HG03039 (cell line): ENCODE data around the gene APBA1.
"Not testable (repeated sequence)": the region's sequence is repeated elsewhere in the genome, so short reads cannot be mapped to it uniquely, and the experiment has no call there.

Source experiments
- ATAC-seq: cut with Tn5 transposase; IDR thresholded peaks from one replicate; pipeline ENCODE4 v1.9.1; 2021; ENCODE audit warnings: mild to moderate bottlenecking, moderate library complexity; ENCODE audit not compliant: unreplicated experiment

The APBA1 gene

GRCh38 chr9:69453746-69454145 lies 218.4 kb downstream of the APBA1 start:
- ATAC-seq, result no peak

GRCh38 chr9:69452110-69452782 lies 219.9 kb downstream of the APBA1 start:
- no peak for ATAC-seq

GRCh38 chr9:69446496-69446895 lies 225.7 kb downstream of the APBA1 start:
- ATAC-seq, result no peak

GRCh38 chr9:69445251-69445650 lies 226.9 kb downstream of the APBA1 start:
- ATAC-seq, result no peak

- ATAC-seq, result no peak
These were observed 227.4 kb downstream of the APBA1 start for GRCh38 chr9:69444791-69445190.

GRCh38 chr9:69444021-69444420 lies 228.2 kb downstream of the APBA1 start:
- no peak for ATAC-seq

GRCh38 chr9:69443178-69443577 lies 229.0 kb downstream of the APBA1 start:
- ATAC-seq, result no peak

- no peak for ATAC-seq
These were observed 229.7 kb downstream of the APBA1 start for GRCh38 chr9:69442486-69442885.

- not testable (repeated sequence) for ATAC-seq
These were observed 231.8 kb downstream of the APBA1 start for GRCh38 chr9:69440254-69440955.

GRCh38 chr9:69439654-69440053 lies 232.5 kb downstream of the APBA1 start:
- not testable (repeated sequence) for ATAC-seq

GRCh38 chr9:69433968-69434367 lies 238.2 kb downstream of the APBA1 start:
- no peak for ATAC-seq

GRCh38 chr9:69433392-69433791 lies 238.8 kb downstream of the APBA1 start:
- no peak for ATAC-seq

GRCh38 chr9:69432623-69433022 lies 239.5 kb downstream of the APBA1 start:
- ATAC-seq, result no peak

GRCh38 chr9:69431777-69432176 lies 240.4 kb downstream of the APBA1 start:
- no peak for ATAC-seq

GRCh38 chr9:69431203-69431602 lies 241.0 kb downstream of the APBA1 start:
- ATAC-seq, result no peak

- ATAC-seq, result no peak
These were observed 242.0 kb downstream of the APBA1 start for GRCh38 chr9:69430206-69430605.

- ATAC-seq, result no peak
These were observed 242.9 kb downstream of the APBA1 start for GRCh38 chr9:69429281-69429680.

- no peak for ATAC-seq
These were observed 244.0 kb downstream of the APBA1 start for GRCh38 chr9:69428017-69428785.

GRCh38 chr9:69427286-69427685 lies 244.9 kb downstream of the APBA1 start:
- no peak for ATAC-seq

- no peak for ATAC-seq
These were observed 246.9 kb downstream of the APBA1 start for GRCh38 chr9:69425136-69425801.
